Iris pigment epithelial cell (primary cell): ENCODE results near the gene GAS2L1.

Source experiments
- DNase-seq: peaks from one replicate; pipeline ENCODE4 v3.0.0-alpha.2; 2011; ENCODE audit warnings: low read depth

Gene GAS2L1

GRCh38 chr22:29310065-29310862, 3.8 kb downstream of the GAS2L1 start:
- DNase-seq, result no peak

GRCh38 chr22:29310863-29311339, 4.5 kb downstream of the GAS2L1 start:
- DNase-seq, result peak; percentile 97

GRCh38 chr22:29311464-29312217, 5.2 kb downstream of the GAS2L1 start:
- DNase-seq, result no peak

GRCh38 chr22:29312218-29313125, 6.0 kb downstream of the GAS2L1 start:
- DNase-seq, result no peak

- DNase-seq, result peak; percentile 45
Observed at GRCh38 chr22:29313126-29313575, 6.7 kb downstream of the GAS2L1 start.

- DNase-seq, result no peak
Observed at GRCh38 chr22:29313576-29314466, 7.4 kb downstream of the GAS2L1 start.

- no peak for DNase-seq
Observed at GRCh38 chr22:29314537-29315285, 8.3 kb downstream of the GAS2L1 start.

- DNase-seq, result no peak
Observed at GRCh38 chr22:29315286-29316140, 9.1 kb downstream of the GAS2L1 start, which contains the start of gene RASL10A. RASL10A (minus strand) TSS chr22:29315697; CDS start chr22:29315246, 451 bp downstream.

- no peak for DNase-seq
Observed at GRCh38 chr22:29316141-29316828, 9.8 kb downstream of the GAS2L1 start.

- DNase-seq, result no peak
Observed at GRCh38 chr22:29317827-29318454, 11.5 kb downstream of the GAS2L1 start.

GRCh38 chr22:29319072-29319471, 12.6 kb downstream of the GAS2L1 start:
- DNase-seq, result no peak

- DNase-seq, result no peak
Observed at GRCh38 chr22:29320546-29320945, 14.1 kb downstream of the GAS2L1 start.

- DNase-seq, result no peak
Observed at GRCh38 chr22:29323641-29324040, 17.2 kb downstream of the GAS2L1 start.

GRCh38 chr22:29325356-29325755, 18.9 kb downstream of the GAS2L1 start:
- no peak for DNase-seq

GRCh38 chr22:29325785-29326315, 19.4 kb downstream of the GAS2L1 start:
- DNase-seq, result no peak

- no peak for DNase-seq
Observed at GRCh38 chr22:29326481-29326880, 20.0 kb downstream of the GAS2L1 start.

- DNase-seq, result no peak
Observed at GRCh38 chr22:29327089-29327764, 20.8 kb downstream of the GAS2L1 start.
